ENCODE measurements around the gene RNFT2. TPM values are rescaled to one million over a fixed set of nuclear protein-coding genes. Genes with fewer than 3 reads are reported as not detected.

Gene RNFT2
- total RNA-seq, 1 experiment from 2014 or later: 12.3 TPM

DNA sequence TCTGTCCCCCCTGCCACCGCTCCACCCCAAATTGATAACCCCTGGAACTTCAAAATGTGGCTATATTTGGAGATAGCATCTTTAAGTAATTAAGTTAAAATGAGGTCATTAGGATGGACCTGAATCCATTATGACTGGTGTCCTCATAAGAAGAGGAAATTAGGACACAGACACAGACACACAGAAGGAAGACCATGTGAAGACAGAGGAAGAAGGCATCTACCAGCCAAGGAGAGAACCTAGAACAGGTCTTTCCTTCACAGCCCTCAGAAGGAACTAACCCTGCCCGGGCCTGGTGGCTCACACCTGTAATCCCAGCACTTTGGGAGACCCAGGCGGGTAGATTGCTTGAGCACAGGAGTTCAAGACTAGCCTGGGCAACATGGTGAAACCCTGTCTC is 146.8 kb downstream of the RNFT2 start:
- no peak for ATAC-seq
- BruUV-seq (replicated peaks): no TSS peak
- H3K4me1 ChIP-seq (ENCODE audit: control insufficient read depth, insufficient read depth, low read length): peaks cover 18% of the 10 kb centered on the region
- no peak overlapping the region for H3K4me3 ChIP-seq (ENCODE audit: low read depth in 2 of 2, low read length in 2 of 2)
- H3K27me3 ChIP-seq (ENCODE audit: control insufficient read depth, insufficient read depth, low read length): peaks cover 21% of the 10 kb centered on the region
- no peak for DNase-seq (ENCODE audit: low read depth, low spot score)
- H3K9me3 ChIP-seq (ENCODE audit: control insufficient read depth, insufficient read depth, low read depth, low read length): no peaks in the 10 kb centered on the region
- no peak overlapping the region for H3K27ac ChIP-seq (ENCODE audit: low read length)
- H3K36me3 ChIP-seq (ENCODE audit: control insufficient read depth, insufficient read depth, low read length): no peaks in the 10 kb centered on the region
- ChIA-PET POLR2A (no interaction called here), CTCF (interaction anchor here (0.7 kb wide), 1 partner anchor 13 kb away, joined by 3 read pairs; no protein-coding TSS in a partner anchor)
- intact Hi-C loops (cut with micrococcal nuclease; ENCODE audit: unreplicated experiment) (loop anchor here (5.0 to 10.0 kb wide), 2 partner anchors 150 to 183 kb away; partner anchors contain the start of genes RNFT2 and SPRING1), in situ Hi-C loops (cut with HindIII; ENCODE audit: low pct_unique_long_range_greater_than_20kb, low sequenced_read_pairs) (no loop called here)
- TF ChIP-seq, protein P1, sequence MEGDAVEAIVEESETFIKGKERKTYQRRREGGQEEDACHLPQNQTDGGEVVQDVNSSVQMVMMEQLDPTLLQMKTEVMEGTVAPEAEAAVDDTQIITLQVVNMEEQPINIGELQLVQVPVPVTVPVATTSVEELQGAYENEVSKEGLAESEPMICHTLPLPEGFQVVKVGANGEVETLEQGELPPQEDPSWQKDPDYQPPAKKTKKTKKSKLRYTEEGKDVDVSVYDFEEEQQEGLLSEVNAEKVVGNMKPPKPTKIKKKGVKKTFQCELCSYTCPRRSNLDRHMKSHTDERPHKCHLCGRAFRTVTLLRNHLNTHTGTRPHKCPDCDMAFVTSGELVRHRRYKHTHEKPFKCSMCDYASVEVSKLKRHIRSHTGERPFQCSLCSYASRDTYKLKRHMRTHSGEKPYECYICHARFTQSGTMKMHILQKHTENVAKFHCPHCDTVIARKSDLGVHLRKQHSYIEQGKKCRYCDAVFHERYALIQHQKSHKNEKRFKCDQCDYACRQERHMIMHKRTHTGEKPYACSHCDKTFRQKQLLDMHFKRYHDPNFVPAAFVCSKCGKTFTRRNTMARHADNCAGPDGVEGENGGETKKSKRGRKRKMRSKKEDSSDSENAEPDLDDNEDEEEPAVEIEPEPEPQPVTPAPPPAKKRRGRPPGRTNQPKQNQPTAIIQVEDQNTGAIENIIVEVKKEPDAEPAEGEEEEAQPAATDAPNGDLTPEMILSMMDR (IDR thresholded peaks at IDR 0.05): no peak
- TF ChIP-seq POLR2AphosphoS5 (IDR thresholded peaks at IDR 0.05; ENCODE audit: low read depth, low read length) (no peak), SIN3A (IDR thresholded peaks at IDR 0.05; ENCODE audit: borderline replicate concordance, insufficient read depth, low read depth, low read length) (no peak), TCF7L2 (IDR thresholded peaks at IDR 0.05; ENCODE audit: low read depth, low read length) (no peak), REST (IDR thresholded peaks at IDR 0.05; ENCODE audit: insufficient read depth in 1 of 2, low read depth in 2 of 2, low read length in 1 of 2) (no peak)

GRCh38 chr12:116885491-116885890 is 147.4 kb downstream of the RNFT2 start:
- H3K4me1 ChIP-seq (ENCODE audit: control insufficient read depth, insufficient read depth, low read length): peaks cover 13% of the 10 kb centered on the region
- in situ Hi-C loops (cut with HindIII; ENCODE audit: low pct_unique_long_range_greater_than_20kb, low sequenced_read_pairs) (no loop called here), intact Hi-C loops (cut with micrococcal nuclease; ENCODE audit: unreplicated experiment) (loop anchor here (10.0 kb wide), 1 partner anchor 151 kb away; the partner anchor contains the start of genes RNFT2 and SPRING1)
- ChIA-PET POLR2A (no interaction called here), CTCF (interaction anchor here (0.7 kb wide), 1 partner anchor 14 kb away, joined by 3 read pairs; no protein-coding TSS in a partner anchor)
- peaks cover 15% of the 10 kb centered on the region for H3K27me3 ChIP-seq (ENCODE audit: control insufficient read depth, insufficient read depth, low read length)
- no peak overlapping the region for H3K4me3 ChIP-seq (ENCODE audit: low read depth in 2 of 2, low read length in 2 of 2)
- no peaks in the 10 kb centered on the region for H3K9me3 ChIP-seq (ENCODE audit: control insufficient read depth, insufficient read depth, low read depth, low read length)
- no peak for TF ChIP-seq REST (IDR thresholded peaks at IDR 0.05; ENCODE audit: insufficient read depth in 1 of 2, low read depth in 2 of 2, low read length in 1 of 2)
- TF ChIP-seq TCF7L2 (IDR thresholded peaks at IDR 0.05; ENCODE audit: low read depth, low read length): no peak
- TF ChIP-seq POLR2AphosphoS5 (IDR thresholded peaks at IDR 0.05; ENCODE audit: low read depth, low read length): no peak
- TF ChIP-seq, protein P1 (IDR thresholded peaks at IDR 0.05): no peak
- no peak for TF ChIP-seq SIN3A (IDR thresholded peaks at IDR 0.05; ENCODE audit: borderline replicate concordance, insufficient read depth, low read depth, low read length)
- no peak for DNase-seq (ENCODE audit: low read depth, low spot score)
- no peak overlapping the region for H3K27ac ChIP-seq (ENCODE audit: low read length)
- no TSS peak for BruUV-seq (replicated peaks)
- H3K36me3 ChIP-seq (ENCODE audit: control insufficient read depth, insufficient read depth, low read length): no peaks in the 10 kb centered on the region
- no peak for ATAC-seq

All from Panc1 (cell line).